IMR-90 (cell line): ENCODE results near the gene NR4A3. TPM values are rescaled to one million over a fixed set of nuclear protein-coding genes. Genes with fewer than 3 reads are reported as not detected.

Experiments
- ATAC-seq: fragments of 200-7000 bp; cut with Tn5 transposase; 2 replicates; pipeline ENCODE4 v1.9.1; 2020; ENCODE audit warnings: low read depth, mild to moderate bottlenecking, moderate library complexity
- BruUV-seq: library from RNA; stranded (reverse); fragments of 400-500 nt; replicated peaks from 2 replicates; lab custom pipeline; 2021; lab: Mats Ljungman, UMichigan
- CTCF ChIA-PET: fragments of 300-600 bp; formaldehyde crosslinking; extraction: SDS; loops from one replicate; lab custom pipeline; 2021; ENCODE audit warnings: antibody characterized with exemption; lab: Yijun Ruan, JAX
- POLR2A ChIA-PET: fragments of 300-600 bp; sonication (Branson Sonifier 250); formaldehyde crosslinking; loops from one replicate; lab custom pipeline; 2022; ENCODE audit warnings: antibody characterized with exemption; ENCODE audit not compliant: unreplicated experiment; lab: Charles Lee
- DNase-seq: peaks from one replicate; pipeline ENCODE4 v3.0.0; 2013
- H2AFZ ChIP-seq: replicated peaks from 2 replicates; pipeline ENCODE3; 2013; ENCODE audit warnings: low read length, mild to moderate bottlenecking; ENCODE audit not compliant: poor library complexity
- H2AK5ac ChIP-seq: 2 replicates; pipeline ENCODE4 v1.6.1; 2013; ENCODE audit warnings: low read depth, low read length, inconsistent platforms
- H2AK9ac ChIP-seq: replicated peaks from 2 replicates; pipeline ENCODE3; 2013; ENCODE audit warnings: mild to moderate bottlenecking, low read depth, low read length, moderate library complexity; ENCODE audit not compliant: poor library complexity
- H2BK120ac ChIP-seq: 2 replicates; pipeline ENCODE4 v1.6.1; 2013; ENCODE audit warnings: low read depth, low read length, inconsistent platforms
- H2BK15ac ChIP-seq: 3 replicates; pipeline ENCODE4 v1.6.1; 2013; ENCODE audit warnings: low read depth, low read length, inconsistent platforms
- H2BK20ac ChIP-seq: 2 replicates; pipeline ENCODE4 v1.6.1; 2013; ENCODE audit warnings: low read depth, mild to moderate bottlenecking, inconsistent platforms, low read length, moderate library complexity
- H2BK5ac ChIP-seq: 2 replicates; pipeline ENCODE4 v1.6.1; 2013; ENCODE audit warnings: mild to moderate bottlenecking, low read depth, low read length, inconsistent platforms; ENCODE audit not compliant: poor library complexity, severe bottlenecking
- H3K14ac ChIP-seq: replicated peaks from 2 replicates; pipeline ENCODE4 v1.6.1; 2013; ENCODE audit warnings: low read depth, low read length, inconsistent platforms
- H3K18ac ChIP-seq: 2 replicates; pipeline ENCODE4 v1.6.1; 2013; ENCODE audit warnings: low read depth, low read length, control low read depth
- H3K23ac ChIP-seq: 2 replicates; pipeline ENCODE4 v1.6.1; 2013; ENCODE audit warnings: low read depth, low read length, inconsistent platforms
- H3K27ac ChIP-seq: 2 replicates; pipeline ENCODE4 v1.5.1; 2013; ENCODE audit warnings: mild to moderate bottlenecking, control low read depth, low read length; ENCODE audit not compliant: insufficient read depth
- H3K27me3 ChIP-seq: 2 replicates; pipeline ENCODE4 v1.6.1; 2013; ENCODE audit warnings: low read length; ENCODE audit not compliant: control insufficient read depth, insufficient read depth
- H3K36me3 ChIP-seq: 2 replicates; pipeline ENCODE4 v1.6.1; 2013; ENCODE audit warnings: low read length, mixed read lengths; ENCODE audit not compliant: control insufficient read depth, insufficient read depth
- H3K4ac ChIP-seq: 2 replicates; pipeline ENCODE4 v1.6.1; 2013; ENCODE audit warnings: low read depth, low read length, inconsistent platforms
- H3K4me1 ChIP-seq: 2 replicates; pipeline ENCODE4 v1.6.1; 2013; ENCODE audit warnings: low read length, mixed read lengths; ENCODE audit not compliant: control insufficient read depth, insufficient read depth
- H3K4me2 ChIP-seq: 2 replicates; pipeline ENCODE4 v1.6.1; 2013; ENCODE audit warnings: low read depth, mild to moderate bottlenecking, control low read depth, low read length, moderate library complexity
- H3K4me3 ChIP-seq: 2 replicates; pipeline ENCODE4 v1.5.1; 2013; ENCODE audit warnings: low read depth, mild to moderate bottlenecking, control low read depth, low read length, moderate library complexity; ENCODE audit not compliant: insufficient read depth
- H3K56ac ChIP-seq: 2 replicates; pipeline ENCODE4 v1.6.1; 2013; ENCODE audit warnings: low read length, inconsistent platforms; ENCODE audit not compliant: insufficient read depth; ENCODE audit errors: extremely low read depth
- H3K79me1 ChIP-seq, 2 experiments: 2 replicates each; pipeline ENCODE4 v1.6.1; 2013; ENCODE audit warnings: low read length in 2 of 2, inconsistent platforms in 1 of 2, low read depth in 1 of 2
- H3K9ac ChIP-seq: 2 replicates; pipeline ENCODE4 v1.6.1; 2013; ENCODE audit warnings: low read depth, low read length, control low read depth
- H3K9me1 ChIP-seq: 2 replicates; pipeline ENCODE4 v1.6.1; 2013; ENCODE audit warnings: low read length, inconsistent platforms; ENCODE audit not compliant: insufficient read depth
- H3K9me3 ChIP-seq: 2 replicates; pipeline ENCODE4 v1.6.1; 2013; ENCODE audit warnings: low read length; ENCODE audit not compliant: control insufficient read depth, insufficient read depth
- H4K20me1 ChIP-seq: 2 replicates; pipeline ENCODE4 v1.6.1; 2013; ENCODE audit warnings: low read length, inconsistent platforms; ENCODE audit not compliant: insufficient read depth
- H4K5ac ChIP-seq: 2 replicates; pipeline ENCODE4 v1.6.1; 2013; ENCODE audit warnings: mild to moderate bottlenecking, low read depth, low read length, control low read depth
- H4K8ac ChIP-seq, 2 experiments: 2 replicates each; pipeline ENCODE4 v1.6.1; 2013; ENCODE audit warnings: low read depth in 2 of 2, low read length in 2 of 2, control low read depth in 1 of 2, inconsistent platforms in 1 of 2
- H4K91ac ChIP-seq: 2 replicates; pipeline ENCODE4 v1.6.1; 2013; ENCODE audit warnings: low read depth, low read length, inconsistent platforms; ENCODE audit not compliant: insufficient read depth
- CHD1 ChIP-seq: IDR thresholded peaks from 2 replicates; pipeline ENCODE4 v1.6.1; 2012; ENCODE audit warnings: low read depth, low read length, improper control_type of control experiment
- FOS ChIP-seq: fragments of 150-350 bp; IDR thresholded peaks from 2 replicates; pipeline ENCODE4 v1.6.1; 2016; ENCODE audit warnings: low read depth, low read length
- MAFK ChIP-seq: IDR thresholded peaks from 2 replicates; pipeline ENCODE4 v1.6.1; 2012; ENCODE audit warnings: low read depth, low read length, improper control_type of control experiment
- MAZ ChIP-seq: IDR thresholded peaks from 2 replicates; pipeline ENCODE4 v1.6.1; 2012; ENCODE audit warnings: low read depth, mild to moderate bottlenecking, low read length, improper control_type of control experiment, moderate library complexity, borderline replicate concordance
- MXI1 ChIP-seq: IDR thresholded peaks from 2 replicates; pipeline ENCODE4 v1.6.1; 2012; ENCODE audit warnings: low read depth, mild to moderate bottlenecking, low read length, moderate library complexity, borderline replicate concordance
- NFE2L2 ChIP-seq: fragments of 150-350 bp; IDR thresholded peaks from 2 replicates; pipeline ENCODE4 v1.6.1; 2016; ENCODE audit warnings: low read depth, mild to moderate bottlenecking, low read length
- POLR2A ChIP-seq: IDR thresholded peaks from 2 replicates; pipeline ENCODE4 v1.6.1; 2012; ENCODE audit warnings: mild to moderate bottlenecking, low read depth, low read length
- RCOR1 ChIP-seq: IDR thresholded peaks from 2 replicates; pipeline ENCODE4 v1.6.1; 2012; ENCODE audit warnings: mild to moderate bottlenecking, low read length, improper control_type of control experiment; ENCODE audit not compliant: insufficient replicate concordance
- RFX5 ChIP-seq: IDR thresholded peaks from 2 replicates; pipeline ENCODE4 v1.8.0; 2012; ENCODE audit warnings: low read depth, mild to moderate bottlenecking, low read length, moderate library complexity
- SMC3 ChIP-seq: fragments of 150-350 bp; IDR thresholded peaks from 2 replicates; pipeline ENCODE4 v1.6.1; 2016; ENCODE audit warnings: low read depth, mild to moderate bottlenecking, antibody characterized with exemption, low read length, moderate library complexity
- WGBS, 2 experiments: methylation state at CpG; one replicate each; pipeline versions ENCODE4 v1.1.5 to v1.1.7; 2013; ENCODE audit warnings: missing lambda C conversion rate in 2 of 2; ENCODE audit not compliant: insufficient read length in 1 of 2; ENCODE audit errors: extremely low coverage in 2 of 2; 5-methylcytosine and 5-hydroxymethylcytosine counted together
- dilution Hi-C: fragments of 300-500 bp; cut with HindIII; formaldehyde crosslinking; loops from one replicate; pipeline ENCODE4 v1.14.3; 2018; ENCODE audit warnings: low sequenced_read_pairs; ENCODE audit not compliant: unreplicated experiment
- in situ Hi-C: fragments of 300-500 bp; cut with MboI; formaldehyde crosslinking; loops from 3 replicates; pipeline ENCODE4 v1.14.3; 2019; ENCODE audit warnings: low sequenced_read_pairs, inconsistent platforms, mixed read lengths
- intact Hi-C: fragments of 100-400 bp; cut with micrococcal nuclease; formaldehyde crosslinking; loops from 2 replicates; pipeline ENCODE4 v1.10.0; 2022
- polyA plus RNA-seq, 3 experiments: library from polyadenylated mRNA; depleted of rRNA; stranded (reverse); fragments of >200 nt; gene quantifications; 2 replicates each; pipeline ENCODE4 v1.2.3, GENCODE V29; 2012; ENCODE audit warnings: low replicate concordance in 1 of 3
- total RNA-seq: library from RNA; depleted of rRNA; stranded (reverse); fragments of >200 nt; gene quantifications from 2 replicates; pipeline ENCODE4 v1.2.3, GENCODE V29; 2012
- TF ChIP-seq, protein P1 (sequence below): fragments of 150-350 bp; IDR thresholded peaks from 2 replicates; pipeline ENCODE4 v1.6.1; 2016; ENCODE audit warnings: low read depth, mild to moderate bottlenecking, low read length, moderate library complexity, borderline replicate concordance

Gene NR4A3
- total and polyA plus RNA-seq, 2 of the 4 experiments (the other 2 are of a cell fraction), result 0.27 to 0.54 TPM

GRCh38 chr9:99840072-99840471 lies 18.4 kb downstream of the NR4A3 start:
- Histone ChIP-seq H3K23ac (no peak overlapping the region), H3K27me3 (no peaks in the 10 kb centered on the region), H4K5ac (no peak overlapping the region), H3K4me3 (no peak overlapping the region), H3K9ac (no peak overlapping the region), H3K9me1 (no peaks in the 10 kb centered on the region), H3K14ac (no peak overlapping the region), H3K79me1 (no peaks in the 10 kb centered on the region), H2AFZ (no peak overlapping the region), H3K4me1 (no peaks in the 10 kb centered on the region), H4K20me1 (no peaks in the 10 kb centered on the region), H3K9me3 (no peaks in the 10 kb centered on the region), H3K36me3 (no peaks in the 10 kb centered on the region; the same call in 1 of the 2 replicates), H4K8ac (no peak overlapping the region), H3K4me2 (no peak overlapping the region), H3K56ac (no peak overlapping the region), H4K91ac (no peak overlapping the region), H2BK15ac (no peak overlapping the region), H2BK5ac (no peak overlapping the region), H3K4ac (no peak overlapping the region), H2BK120ac (no peak overlapping the region), H3K18ac (no peak overlapping the region), H3K27ac (no peak overlapping the region), H2BK20ac (no peak overlapping the region), H2AK5ac (no peak overlapping the region), H2AK9ac (no peak overlapping the region)
- no TSS peak for BruUV-seq
- POLR2A ChIA-PET, result no interaction called here
- WGBS, 2 experiments, result no CpG with 5 or more reads among the region's 1 CpG
- CTCF ChIA-PET, result no interaction called here
- intact Hi-C loops, result no loop called here
- ATAC-seq (no peak), DNase-seq (no peak)
- dilution Hi-C loops, result no loop called here
- TF ChIP-seq FOS (no peak), MAZ (no peak), RCOR1 (no peak), POLR2A (no peak), NFE2L2 (no peak), RFX5 (no peak), CHD1 (no peak), SMC3 (no peak), MAFK (no peak), MXI1 (no peak)
- TF ChIP-seq, protein P1, sequence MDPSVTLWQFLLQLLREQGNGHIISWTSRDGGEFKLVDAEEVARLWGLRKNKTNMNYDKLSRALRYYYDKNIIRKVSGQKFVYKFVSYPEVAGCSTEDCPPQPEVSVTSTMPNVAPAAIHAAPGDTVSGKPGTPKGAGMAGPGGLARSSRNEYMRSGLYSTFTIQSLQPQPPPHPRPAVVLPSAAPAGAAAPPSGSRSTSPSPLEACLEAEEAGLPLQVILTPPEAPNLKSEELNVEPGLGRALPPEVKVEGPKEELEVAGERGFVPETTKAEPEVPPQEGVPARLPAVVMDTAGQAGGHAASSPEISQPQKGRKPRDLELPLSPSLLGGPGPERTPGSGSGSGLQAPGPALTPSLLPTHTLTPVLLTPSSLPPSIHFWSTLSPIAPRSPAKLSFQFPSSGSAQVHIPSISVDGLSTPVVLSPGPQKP, result no peak
- in situ Hi-C loops, result loop anchor here (25.0 kb wide), 1 partner anchor 978 kb away; no protein-coding TSS in a partner anchor
